Liver (tissue), 9 donors: Measurements from ENCODE around the gene TMEM119. TPM values are rescaled to one million over a fixed set of nuclear protein-coding genes. Genes with fewer than 3 reads are reported as not detected.

Source experiments
- DNase-seq: peaks from one replicate; pipeline ENCODE4 v3.0.0-alpha.2; 2017; ENCODE audit warnings: low spot score
- H3K27ac ChIP-seq, 2 donors: one replicate each; pipeline ENCODE4 v1.7.0; 2013; ENCODE audit warnings: inconsistent platforms in 2 of 2, low read length in 2 of 2, control low read depth in 1 of 2, low read depth in 1 of 2, mild to moderate bottlenecking in 1 of 2
- H3K27me3 ChIP-seq, 4 donors: one replicate each; pipeline versions ENCODE4 v1.6.1 to v1.7.0; 2013; ENCODE audit warnings: low read length in 3 of 4, inconsistent platforms in 1 of 4, mild to moderate bottlenecking in 1 of 4, moderate library complexity in 1 of 4; ENCODE audit not compliant: control insufficient read depth in 4 of 4, insufficient read depth in 4 of 4
- H3K36me3 ChIP-seq, 4 donors: one replicate each; pipeline versions ENCODE4 v1.6.1 to v1.7.0; 2013; ENCODE audit warnings: low read length in 3 of 4, mild to moderate bottlenecking in 3 of 4, low read depth in 1 of 4, moderate library complexity in 1 of 4; ENCODE audit not compliant: control insufficient read depth in 4 of 4, insufficient read depth in 3 of 4
- H3K4me1 ChIP-seq, 4 donors: one replicate each; pipeline versions ENCODE4 v1.6.1 to v1.7.0; 2013; ENCODE audit warnings: low read length in 3 of 4, mild to moderate bottlenecking in 3 of 4, moderate library complexity in 1 of 4; ENCODE audit not compliant: control insufficient read depth in 4 of 4, insufficient read depth in 4 of 4
- H3K4me3 ChIP-seq, 3 donors: one replicate each; pipeline versions ENCODE4 v1.6.1 to v1.7.0; 2013; ENCODE audit warnings: low read length in 3 of 3, control low read depth in 1 of 3, low read depth in 1 of 3, mild to moderate bottlenecking in 1 of 3
- H3K9ac ChIP-seq, 2 donors: one replicate each; pipeline ENCODE4 v1.7.0; 2013; ENCODE audit warnings: low read length in 2 of 2, mild to moderate bottlenecking in 2 of 2, moderate library complexity in 2 of 2, control low read depth in 1 of 2, low read depth in 1 of 2
- H3K9me3 ChIP-seq, 4 donors: one replicate each; pipeline versions ENCODE4 v1.6.1 to v1.7.0; 2013; ENCODE audit warnings: low read length in 3 of 4; ENCODE audit not compliant: control insufficient read depth in 4 of 4
- ATF3 ChIP-seq: IDR thresholded peaks from 2 replicates; pipeline ENCODE4 v1.6.1; 2016; ENCODE audit warnings: antibody characterized with exemption
- FOXA1 ChIP-seq: IDR thresholded peaks from 2 replicates; pipeline ENCODE4 v1.6.1; 2016; ENCODE audit warnings: antibody characterized with exemption
- FOXA2 ChIP-seq: IDR thresholded peaks from 2 replicates; pipeline ENCODE4 v1.6.1; 2016; ENCODE audit warnings: antibody characterized with exemption
- GABPA ChIP-seq, 2 donors: IDR thresholded peaks in 1 of 2; conservative IDR thresholded peaks in 1 of 2; 2 replicates each; pipeline ENCODE4 v1.6.1; 2016; ENCODE audit warnings: antibody characterized with exemption in 2 of 2, mild to moderate bottlenecking in 1 of 2, moderate library complexity in 1 of 2
- HNF4G ChIP-seq: IDR thresholded peaks from 2 replicates; pipeline ENCODE4 v1.6.1; 2016; ENCODE audit warnings: antibody characterized with exemption
- JUND ChIP-seq, 2 donors: IDR thresholded peaks; 2 replicates each; pipeline ENCODE4 v1.6.1; 2016; ENCODE audit warnings: antibody characterized with exemption in 2 of 2
- NR2F2 ChIP-seq: IDR thresholded peaks from 2 replicates; pipeline ENCODE4 v1.6.1; 2016; ENCODE audit warnings: antibody characterized with exemption
- RAD21 ChIP-seq, 2 donors: IDR thresholded peaks; 2 replicates each; pipeline ENCODE4 v1.6.1; 2016; ENCODE audit warnings: antibody characterized with exemption in 2 of 2, mild to moderate bottlenecking in 2 of 2
- REST ChIP-seq: IDR thresholded peaks from 2 replicates; pipeline ENCODE4 v1.6.1; 2016; ENCODE audit warnings: antibody characterized with exemption, mild to moderate bottlenecking
- RXRA ChIP-seq, 2 donors: IDR thresholded peaks; 2 replicates each; pipeline ENCODE4 v1.6.1; 2017 to 2018; ENCODE audit warnings: antibody characterized with exemption in 2 of 2, mild to moderate bottlenecking in 1 of 2
- SP1 ChIP-seq: IDR thresholded peaks from 2 replicates; pipeline ENCODE4 v1.6.1; 2018; ENCODE audit warnings: antibody characterized with exemption, mild to moderate bottlenecking
- TAF1 ChIP-seq: conservative IDR thresholded peaks from 2 replicates; pipeline ENCODE4 v1.6.1; 2016; ENCODE audit warnings: antibody characterized with exemption, mild to moderate bottlenecking
- YY1 ChIP-seq: IDR thresholded peaks from 2 replicates; pipeline ENCODE4 v1.6.1; 2016; ENCODE audit warnings: antibody characterized with exemption, mild to moderate bottlenecking
- ZBTB33 ChIP-seq: IDR thresholded peaks from 2 replicates; pipeline ENCODE4 v1.6.1; 2016; ENCODE audit warnings: antibody characterized with exemption
- WGBS: extraction: QIAGEN DNeasy Blood & Tissue Kit; methylation state at CpG from one replicate; pipeline ENCODE4 v1.1.7; 2013; 5-methylcytosine and 5-hydroxymethylcytosine counted together
- polyA plus RNA-seq, 2 donors: library from polyadenylated mRNA; stranded (reverse) in 1 of 2; unstranded in 1 of 2; fragments of 200-250 nt in 1 of 2; fragments of >200 nt in 1 of 2; fragmentation: Nextera tagmentation in 1 of 2; extraction: Ambion mirVana in 1 of 2; gene quantifications; one replicate each; pipeline versions ENCODE4 v1.2.1 to v1.2.3, GENCODE V29; 2013 to 2015
- total RNA-seq, 2 donors: library from RNA; depleted of rRNA; stranded (reverse); fragments of >200 nt; gene quantifications; one replicate each; pipeline ENCODE4 v1.2.3, GENCODE V29; 2014
- TF ChIP-seq, protein P1 (sequence below): fragments of 150-350 bp; IDR thresholded peaks from 2 replicates; pipeline ENCODE4 v1.5.1; 2017; ENCODE audit warnings: improper control_type of control experiment, low read depth, low read length; ENCODE audit not compliant: missing input control
- donor health status: healthy.
- donor health status: healthy.
- donor health status: healthy.
- donor health status: healthy.
- donor health status: healthy.

The TMEM119 gene
- total and polyA plus RNA-seq, 4 donors = 0.14 to 2.6 (median 0.38) TPM

DNA sequence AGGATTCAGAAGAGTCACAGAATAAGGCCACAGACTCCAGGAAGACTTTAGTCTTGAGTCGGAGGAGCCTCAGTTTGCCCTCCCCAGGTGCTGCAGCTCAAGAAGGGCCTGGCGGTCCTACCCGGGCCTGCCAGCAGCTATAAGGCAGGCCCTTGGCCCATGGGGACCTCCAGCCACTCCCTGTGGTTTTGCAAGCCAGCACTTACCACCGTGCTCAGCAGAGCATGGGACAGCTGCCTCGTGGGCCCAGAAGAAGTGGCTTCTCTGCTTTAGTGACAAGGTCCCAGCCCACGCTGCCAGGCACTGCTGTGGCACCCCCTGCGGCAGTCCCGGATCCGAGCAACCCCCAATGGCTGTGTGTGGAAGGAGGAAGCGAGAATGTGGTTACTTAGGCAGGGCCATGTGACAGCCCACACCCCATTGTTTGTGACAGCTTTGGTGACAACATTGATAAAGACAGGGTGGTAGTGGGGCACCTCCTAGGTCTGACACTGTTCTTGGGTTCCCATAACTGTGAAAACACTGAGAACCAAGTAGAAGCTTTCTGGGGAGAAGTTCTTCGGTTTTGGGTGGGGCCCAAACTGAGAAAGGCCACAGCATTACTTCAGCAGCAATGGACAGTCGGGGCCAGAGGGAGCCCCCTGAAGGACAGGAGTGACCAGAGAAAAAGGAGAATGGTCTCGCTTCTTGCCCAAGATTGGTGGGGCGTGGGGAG, 35.8 kb upstream of the TMEM119 start, which contains the start of gene SELPLG:
TSS of gene SELPLG (minus strand) at position 361 of the 715 bp plus-strand sequence. CDS start 9,587 bp downstream, outside the sequence.
- Histone ChIP-seq H3K27ac (peak within 1 kb of the TSS; percentile 45 to 51), H3K9ac (peak within 1 kb of the TSS; percentile 44 to 49), H3K36me3 (no peaks in the 10 kb centered on the region), H3K27me3 (peaks cover 0 to 2% (median 0%) of the 10 kb centered on the region in 4 donors), H3K4me3 (peak within 1 kb of the TSS in 1 of 3 donors; percentile 5), H3K4me1 (peaks cover 0 to 2% (median 0%) of the 10 kb centered on the region in 4 donors), H3K9me3 (no peaks in the 10 kb centered on the region)
- TF ChIP-seq NR2F2 (no peak), ZBTB33 (no peak), SP1 (no peak), YY1 (peak; percentile 28), JUND (IDR thresholded peaks at IDR 0.05) (no peak), HNF4G (no peak), RAD21 (IDR thresholded peaks at IDR 0.05) (no peak), RXRA (IDR thresholded peaks at IDR 0.05) (no peak), REST (no peak), GABPA (IDR thresholded peaks at IDR 0.05 in 1 of 2, conservative IDR thresholded peaks at IDR 0.05 in 1 of 2) (no peak), FOXA2 (no peak), ATF3 (no peak), FOXA1 (no peak), TAF1 (peak; percentile 19)
- TF ChIP-seq, protein P1, sequence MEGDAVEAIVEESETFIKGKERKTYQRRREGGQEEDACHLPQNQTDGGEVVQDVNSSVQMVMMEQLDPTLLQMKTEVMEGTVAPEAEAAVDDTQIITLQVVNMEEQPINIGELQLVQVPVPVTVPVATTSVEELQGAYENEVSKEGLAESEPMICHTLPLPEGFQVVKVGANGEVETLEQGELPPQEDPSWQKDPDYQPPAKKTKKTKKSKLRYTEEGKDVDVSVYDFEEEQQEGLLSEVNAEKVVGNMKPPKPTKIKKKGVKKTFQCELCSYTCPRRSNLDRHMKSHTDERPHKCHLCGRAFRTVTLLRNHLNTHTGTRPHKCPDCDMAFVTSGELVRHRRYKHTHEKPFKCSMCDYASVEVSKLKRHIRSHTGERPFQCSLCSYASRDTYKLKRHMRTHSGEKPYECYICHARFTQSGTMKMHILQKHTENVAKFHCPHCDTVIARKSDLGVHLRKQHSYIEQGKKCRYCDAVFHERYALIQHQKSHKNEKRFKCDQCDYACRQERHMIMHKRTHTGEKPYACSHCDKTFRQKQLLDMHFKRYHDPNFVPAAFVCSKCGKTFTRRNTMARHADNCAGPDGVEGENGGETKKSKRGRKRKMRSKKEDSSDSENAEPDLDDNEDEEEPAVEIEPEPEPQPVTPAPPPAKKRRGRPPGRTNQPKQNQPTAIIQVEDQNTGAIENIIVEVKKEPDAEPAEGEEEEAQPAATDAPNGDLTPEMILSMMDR = no peak
- peak; percentile 46 for DNase-seq
- 67% methylated on average over 14 of the region's 14 CpGs for WGBS
